ENCODE results near the gene UBE2D4.
A peak's percentile ranks its signal among the peaks of the same experiment; 100 is the strongest.
"Not testable (repeated sequence)": the region's sequence is repeated elsewhere in the genome, so short reads cannot be mapped to it uniquely, and the experiment has no call there.

Gene UBE2D4

DNA sequence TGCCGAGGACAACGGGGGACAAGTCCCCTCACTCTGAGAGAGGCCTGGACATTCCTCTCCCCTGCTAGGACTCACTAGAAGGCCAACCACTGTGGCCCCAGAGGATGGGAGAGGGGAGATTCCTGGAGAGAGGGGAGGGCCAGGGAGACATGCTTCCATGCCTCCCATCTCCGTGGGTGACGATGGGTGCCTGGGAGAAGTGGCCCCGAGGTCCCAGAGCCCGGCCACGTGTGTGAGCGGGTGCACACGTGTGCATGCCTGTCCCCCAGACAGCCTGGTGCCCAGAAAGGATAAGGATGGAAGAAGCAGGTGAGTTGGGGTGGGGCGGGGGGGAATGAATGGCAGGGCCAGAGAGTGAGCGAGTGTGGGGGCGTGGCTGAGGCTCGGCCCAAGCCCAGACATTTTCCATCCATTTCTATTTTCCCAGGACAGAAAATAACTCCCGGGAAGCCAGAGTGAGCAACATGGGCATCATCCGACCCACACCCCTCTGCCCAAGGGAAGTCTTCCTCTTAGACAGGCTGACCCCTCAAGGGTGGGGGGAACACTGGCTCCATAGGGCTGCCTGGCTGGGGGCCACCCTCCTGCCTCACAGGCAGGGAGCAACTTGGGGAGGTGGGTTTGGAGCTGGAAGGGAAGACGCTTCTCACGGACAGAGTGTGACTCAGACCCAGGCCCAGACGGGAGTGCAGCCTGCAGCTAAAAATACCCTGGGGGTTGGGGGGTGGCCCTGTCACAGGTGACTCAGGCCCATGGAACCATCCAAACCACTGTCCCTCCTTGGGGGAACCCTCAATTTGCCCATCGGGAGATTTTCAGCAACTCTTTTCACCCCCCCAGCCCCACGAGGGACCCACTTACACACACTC is 42.2 kb downstream of the UBE2D4 start:
- DNase-seq: not testable (repeated sequence)

DNA sequence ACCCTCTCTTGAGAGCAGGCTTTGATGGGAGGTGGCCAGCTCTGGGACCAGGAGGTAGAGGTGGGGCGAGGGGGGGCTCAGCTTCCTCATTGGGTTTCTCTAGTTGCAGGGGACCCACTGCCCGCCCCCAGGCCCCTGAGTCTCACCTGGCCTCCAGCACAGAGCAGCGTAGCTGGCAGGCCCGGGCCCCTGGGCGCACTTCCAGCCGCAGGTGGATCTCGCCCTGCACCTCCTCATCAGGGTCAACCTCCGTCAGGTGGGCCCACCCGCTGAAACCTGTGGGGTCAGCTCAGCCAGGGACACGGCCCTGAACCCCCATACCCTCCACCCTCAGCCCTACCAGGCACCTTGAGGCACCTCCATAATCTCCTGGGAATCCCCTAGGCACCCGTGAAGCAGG is 43.4 kb downstream of the UBE2D4 start:
- DNase-seq: not testable (repeated sequence)

DNA sequence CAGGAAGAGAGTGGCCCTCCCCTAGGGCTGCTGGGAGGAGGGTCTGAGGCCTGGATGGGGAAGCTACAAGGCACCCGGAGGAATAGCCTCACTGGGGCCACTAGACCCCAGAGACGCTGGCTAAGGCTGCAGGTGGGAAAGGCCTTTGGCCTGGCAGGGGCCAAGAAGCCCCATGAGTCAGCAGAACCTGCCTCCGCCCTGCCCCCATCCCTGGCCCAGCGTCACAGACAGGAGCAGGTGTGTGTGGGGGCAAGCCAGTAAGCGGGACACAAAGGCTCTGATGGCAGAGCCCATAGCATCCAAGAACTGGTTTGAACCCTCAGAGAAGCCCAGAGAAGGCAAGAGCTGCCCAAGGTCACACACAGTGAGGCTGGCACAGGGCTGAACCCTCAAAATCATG is 44.5 kb downstream of the UBE2D4 start:
- not testable (repeated sequence) for DNase-seq

DNA sequence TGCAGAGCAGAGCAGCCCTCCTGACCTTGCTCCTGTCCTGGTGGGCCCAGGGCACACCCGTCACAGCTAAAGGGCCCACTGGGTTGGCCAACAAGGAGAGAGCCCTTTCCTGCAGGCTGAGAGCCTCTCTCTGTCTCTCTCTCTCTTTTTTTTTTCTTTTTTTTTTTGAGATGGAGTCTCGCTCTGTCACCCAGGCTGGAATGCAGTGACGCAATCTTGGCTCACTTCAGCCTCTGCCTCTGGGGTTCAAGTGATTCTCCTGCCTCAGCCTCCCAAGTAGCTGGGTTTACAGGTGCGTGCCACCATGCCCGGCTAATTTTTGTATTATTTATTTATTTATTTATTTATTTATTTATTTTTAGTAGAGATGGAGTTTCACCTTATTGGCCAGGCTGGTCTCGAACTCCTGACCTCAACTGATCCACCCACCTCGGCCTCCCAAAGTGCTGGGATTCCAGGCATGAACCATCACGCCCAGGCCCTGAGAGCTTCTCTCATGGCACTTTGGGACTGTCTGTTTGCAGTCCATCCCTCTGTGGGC is 47.9 kb downstream of the UBE2D4 start:
- not testable (repeated sequence) for DNase-seq

DNA sequence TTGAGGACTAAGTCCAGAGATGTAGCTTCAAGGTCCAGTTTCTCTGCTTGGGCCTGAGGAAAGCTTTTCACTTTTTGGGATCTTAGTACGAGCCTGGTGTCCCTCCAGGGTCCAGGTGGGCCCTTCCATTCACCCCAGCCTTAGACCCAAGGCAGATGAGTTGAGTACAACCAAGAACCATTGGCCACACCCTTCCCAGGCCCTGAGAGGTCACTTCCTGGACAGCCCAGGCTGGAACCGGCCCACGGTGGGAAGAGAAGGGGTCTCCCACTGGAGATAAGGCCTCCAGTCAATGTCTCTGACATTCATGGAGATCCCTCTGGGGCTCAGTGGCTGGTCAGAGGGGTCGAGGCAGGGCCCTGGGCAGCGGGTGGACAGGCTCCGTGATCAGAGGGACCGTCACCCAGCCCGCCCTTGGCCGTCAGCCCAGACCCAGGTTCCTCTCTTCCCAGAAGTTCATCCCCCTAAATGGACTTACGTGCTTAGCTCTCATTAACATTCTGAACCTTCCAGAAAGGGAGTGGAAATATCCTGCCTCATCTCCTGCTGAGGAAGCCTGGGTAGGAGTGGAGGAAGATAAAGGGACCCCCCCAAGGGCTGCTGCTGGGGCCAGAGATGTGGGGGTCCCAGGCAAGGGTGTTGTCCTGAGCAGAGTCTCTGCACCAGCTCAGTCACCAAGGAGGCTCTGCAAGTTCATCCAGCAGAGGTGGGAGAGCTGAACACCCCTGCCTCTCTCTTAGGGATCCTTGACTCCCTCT is 48.7 kb downstream of the UBE2D4 start:
- DNase-seq: not testable (repeated sequence)

DNA sequence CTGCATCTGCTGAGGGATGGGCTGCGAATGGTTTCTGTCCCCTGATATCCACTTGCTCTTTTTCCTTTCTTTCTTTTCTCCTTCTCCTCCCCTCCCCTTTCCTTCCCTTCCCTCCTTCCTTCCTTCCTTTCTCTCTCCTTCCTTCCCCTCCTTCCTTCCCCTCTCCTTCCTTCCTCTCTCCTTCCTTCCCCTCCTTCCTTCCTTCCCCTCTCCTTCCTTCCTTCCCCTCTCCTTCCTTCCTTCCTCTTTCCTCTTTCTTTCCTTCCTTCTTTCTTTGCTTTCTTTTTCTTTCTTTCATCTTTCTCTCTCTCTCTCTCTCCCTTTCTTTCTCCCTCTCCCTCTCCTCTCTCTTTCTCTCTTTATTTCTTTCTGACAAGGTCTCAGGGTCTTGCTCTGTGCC is 51.3 kb downstream of the UBE2D4 start:
- DNase-seq: no peak

DNA sequence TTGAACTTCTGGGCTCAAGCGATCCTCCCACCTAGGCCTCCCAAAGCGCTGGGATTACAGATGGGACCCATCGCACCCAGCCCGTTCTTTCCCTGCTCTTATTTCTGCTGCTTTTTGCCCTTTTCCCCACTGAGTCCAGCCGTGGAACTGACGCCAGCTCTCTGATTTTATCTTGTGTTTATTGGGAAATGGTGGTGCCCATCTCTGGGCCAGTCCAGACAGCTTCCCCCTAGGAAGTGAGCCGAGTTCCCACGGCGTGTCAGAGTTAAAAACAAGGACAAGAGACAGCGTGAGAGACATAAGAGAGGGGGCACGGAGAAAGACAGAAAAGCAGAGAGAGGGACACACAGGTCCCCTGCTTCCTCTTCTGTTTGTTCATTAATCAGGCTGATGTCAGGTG is 51.9 kb downstream of the UBE2D4 start:
- DNase-seq: not testable (repeated sequence)

DNA sequence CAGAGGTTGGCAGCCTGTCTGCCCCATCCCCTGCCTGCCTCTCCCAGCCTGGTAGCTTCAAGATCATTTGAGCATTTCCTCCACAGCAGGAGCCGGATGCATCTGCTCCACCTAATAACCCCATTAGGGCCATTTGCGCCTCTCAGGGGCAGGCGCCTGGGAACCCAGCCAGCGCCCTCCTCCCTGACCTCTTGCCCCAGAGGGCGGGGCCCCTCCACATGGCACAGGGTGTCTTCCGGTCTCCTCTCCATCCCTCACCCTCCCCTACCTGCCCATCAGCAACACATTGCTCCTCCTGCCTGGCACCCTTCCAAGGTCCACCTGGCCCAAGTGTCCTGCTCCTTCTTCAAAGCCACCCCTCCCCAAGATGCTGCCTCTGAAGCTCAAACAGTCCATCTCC is 56.6 kb downstream of the UBE2D4 start:
- DNase-seq: not testable (repeated sequence)

DNA sequence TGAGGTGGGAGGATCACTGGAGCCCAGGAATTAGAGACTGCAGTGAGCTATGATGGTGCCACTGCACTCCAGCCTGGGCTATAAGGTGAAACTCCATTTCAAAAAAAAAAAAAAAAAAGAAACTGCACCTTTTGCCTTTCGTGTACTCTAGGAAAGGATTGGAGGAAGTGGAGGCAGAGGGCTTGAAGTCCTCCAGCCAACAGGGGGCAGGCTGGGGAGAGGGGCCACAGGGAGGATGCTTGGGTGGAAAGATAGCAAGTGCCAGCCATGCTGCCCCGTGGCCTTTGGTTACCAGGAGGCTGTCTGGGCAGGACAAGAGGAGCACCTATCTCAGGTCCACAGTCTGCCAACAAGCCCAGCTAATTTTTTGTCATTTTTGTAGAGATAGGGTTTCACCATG is 57.5 kb downstream of the UBE2D4 start:
- not testable (repeated sequence) for DNase-seq

DNA sequence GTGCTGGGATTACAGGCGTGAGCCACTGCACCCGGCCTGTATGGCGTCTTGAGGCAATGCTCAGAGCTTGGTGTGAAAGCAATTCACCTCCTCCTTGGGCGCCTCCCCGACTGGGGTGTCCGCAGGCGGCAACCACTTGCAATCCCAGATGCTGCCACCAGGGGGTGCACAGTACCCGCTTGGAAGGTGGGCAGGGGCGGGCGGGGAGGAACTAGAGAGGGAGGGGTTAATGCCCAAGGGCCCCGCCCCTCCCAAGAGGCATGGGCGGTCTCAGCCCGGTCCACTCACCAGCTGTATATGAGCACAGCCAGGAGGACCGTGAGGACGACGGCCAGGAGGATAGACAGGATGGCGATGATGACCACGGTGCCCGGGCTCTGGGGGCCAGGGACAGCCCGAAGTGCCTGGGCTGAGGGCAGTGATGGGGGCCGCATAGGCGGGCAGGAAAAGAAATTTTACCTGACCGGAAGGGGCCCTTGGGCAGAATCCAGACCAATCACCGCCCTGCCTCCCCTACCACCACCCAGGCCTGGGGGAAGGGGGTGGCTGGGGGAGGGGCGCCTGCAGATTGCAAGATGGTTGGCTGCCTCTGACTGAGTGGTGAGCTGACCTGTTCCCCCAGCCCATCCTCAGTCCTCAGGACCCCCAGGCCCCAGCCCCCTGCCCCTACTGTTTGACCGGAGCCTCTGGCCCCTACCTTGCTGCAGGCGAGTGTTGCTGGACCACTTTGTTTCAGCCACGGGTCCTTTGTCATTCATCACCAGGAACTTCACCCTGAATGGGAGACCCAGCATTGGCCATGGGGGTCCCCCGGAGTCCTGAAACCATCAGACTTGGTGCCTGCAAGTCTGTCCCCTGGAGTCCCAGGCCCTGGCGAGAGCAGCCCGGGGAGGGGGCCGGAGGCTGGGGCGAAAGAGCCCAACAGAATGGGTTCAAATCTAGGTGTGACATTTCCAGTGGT is 59.9 kb downstream of the UBE2D4 start:
- peak; percentile 86 for DNase-seq

DNA sequence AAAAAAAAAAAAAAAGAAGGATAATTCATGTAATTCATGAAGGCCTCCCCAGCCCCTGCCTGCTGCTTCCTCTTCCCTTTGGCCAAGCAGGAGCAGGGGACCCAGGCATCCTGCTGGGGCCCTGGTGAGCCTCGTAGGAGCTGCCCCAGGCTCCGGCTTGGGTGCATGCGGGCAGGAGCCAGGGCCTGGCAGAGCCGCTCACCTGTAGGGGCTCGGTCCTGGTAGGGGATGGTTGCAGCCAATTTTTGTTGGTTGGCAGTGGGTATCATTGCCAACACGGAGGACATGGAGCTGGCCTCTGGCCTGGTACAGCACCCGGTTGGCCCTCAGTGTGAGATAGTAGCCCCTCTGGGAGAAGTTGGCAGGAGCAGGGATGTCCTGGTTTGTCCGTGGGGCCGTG is 61.2 kb downstream of the UBE2D4 start:
- DNase-seq: not testable (repeated sequence)

DNA sequence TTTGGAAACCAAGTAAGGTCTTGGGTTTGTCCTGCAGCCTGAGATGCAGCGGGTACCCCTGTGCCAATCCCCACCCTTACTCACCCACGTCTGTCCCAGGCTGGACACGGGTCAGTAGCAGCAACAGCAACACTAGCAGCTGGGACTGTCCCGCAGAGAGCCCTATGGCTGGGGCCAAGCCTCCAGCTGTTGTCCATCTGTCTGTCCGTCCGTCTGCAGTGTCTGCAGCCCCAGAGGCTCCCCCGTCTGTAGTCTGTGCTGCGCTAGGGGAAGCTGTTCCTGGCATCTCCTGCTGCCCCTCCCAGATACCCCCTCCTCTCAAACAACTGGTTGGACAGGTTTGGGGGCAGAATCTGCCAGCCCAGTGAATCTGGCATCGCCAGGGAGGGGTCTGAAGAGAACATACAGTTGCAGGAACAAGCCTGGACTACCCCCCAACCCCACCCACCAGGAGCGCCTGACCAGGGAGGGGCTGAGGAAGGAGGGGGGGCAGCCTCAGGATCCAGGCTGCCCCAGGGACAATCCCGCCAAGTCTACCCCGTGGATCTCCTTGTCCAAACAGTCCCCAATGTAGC is 63.9 kb downstream of the UBE2D4 start:
- not testable (repeated sequence) for DNase-seq

DNA sequence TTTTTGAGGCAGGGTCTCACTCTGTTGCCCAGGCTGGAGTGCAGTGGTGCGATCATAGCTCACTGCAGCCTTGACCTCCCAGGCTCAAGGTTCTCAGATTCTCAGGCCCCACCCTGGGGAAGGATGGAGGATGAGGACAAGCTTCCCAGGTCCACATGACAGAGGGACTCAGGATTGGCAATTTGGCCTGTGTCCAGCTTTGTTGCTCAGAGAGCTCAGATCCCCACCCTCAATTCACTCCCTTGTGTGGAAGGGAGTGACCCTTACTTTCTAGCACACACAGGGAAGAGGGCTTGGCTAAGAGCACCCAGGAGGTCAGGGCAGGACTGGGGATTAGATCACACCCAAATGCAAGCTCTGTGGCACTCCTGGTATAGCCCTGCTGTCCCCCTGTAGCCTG is 64.6 kb downstream of the UBE2D4 start:
- DNase-seq: not testable (repeated sequence)

DNA sequence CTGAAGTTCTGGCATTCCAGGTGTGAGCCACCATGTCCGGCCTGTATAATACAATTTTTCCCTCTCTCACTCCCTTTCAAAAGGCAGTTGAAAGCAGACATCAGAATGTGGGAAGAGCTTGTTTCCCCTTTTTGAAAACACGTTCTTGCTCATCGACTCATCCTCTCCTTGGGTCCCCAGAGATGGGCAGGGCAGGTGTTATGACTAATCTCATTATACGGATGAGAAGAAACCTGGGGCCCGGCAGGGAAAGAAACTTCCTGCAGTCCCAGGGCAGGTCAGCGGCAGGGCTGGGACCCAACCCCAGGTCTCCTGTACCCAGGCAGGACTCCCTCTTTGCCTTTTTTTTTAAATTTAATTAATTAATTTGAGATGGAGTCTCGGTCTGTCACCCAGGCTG is 66.7 kb downstream of the UBE2D4 start:
- DNase-seq: not testable (repeated sequence)

DNA sequence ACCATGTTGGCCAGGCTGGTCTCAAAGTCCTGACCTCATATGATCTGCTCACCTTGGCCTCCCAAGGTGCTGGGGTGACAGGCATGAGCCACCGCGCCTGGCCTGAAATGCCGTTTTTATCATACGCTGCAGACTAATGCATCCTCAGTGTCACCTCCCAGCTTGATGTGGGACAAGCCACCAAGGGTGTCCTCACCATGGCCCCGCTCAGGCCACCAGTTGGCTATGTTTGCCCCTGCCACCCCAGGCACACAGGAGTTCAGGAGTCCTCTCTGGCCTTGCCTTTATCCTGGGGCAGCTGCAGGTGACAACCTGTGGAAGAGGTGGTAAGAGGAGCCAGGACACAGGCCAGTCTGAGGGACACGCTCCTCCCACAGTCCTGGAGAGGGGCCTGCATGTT is 68.4 kb downstream of the UBE2D4 start:
- DNase-seq: not testable (repeated sequence)

DNA sequence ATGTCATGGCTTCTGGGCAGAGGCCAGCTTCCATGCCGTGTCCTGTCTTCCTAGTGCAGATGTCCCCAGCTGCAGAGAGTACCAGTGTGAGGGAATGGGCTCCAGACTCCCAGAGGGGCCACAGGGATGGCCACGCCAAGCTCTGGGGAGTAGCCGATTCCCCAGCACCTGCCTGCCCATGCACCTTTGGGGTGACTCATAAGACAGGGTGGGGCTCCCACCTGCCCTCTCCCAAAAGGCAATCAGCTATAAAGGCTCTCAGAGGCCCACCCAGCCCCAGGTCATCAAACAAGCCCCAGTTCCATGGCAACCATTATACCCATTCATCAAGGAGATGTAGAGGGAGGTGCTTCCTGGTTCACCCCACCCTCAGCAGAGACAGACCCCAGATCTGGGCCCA is 71.3 kb downstream of the UBE2D4 start, which contains the start of gene SPDYE1:
Gene SPDYE1 (plus strand): TSS at position 366 of the 400 bp plus-strand sequence. CDS start 2,053 bp downstream, outside the sequence.
- DNase-seq: not testable (repeated sequence)

Measured in stimulated activated CD4-positive, alpha-beta T cell treated with anti-CD3 and anti-CD28 coated beads, Interleukin-12 subunit alpha, Interleukin-12 subunit beta, amount 100 ng/mL, for 4 hours (primary cell).